ENCODE data around the gene CYB5RL.

CYB5RL gene

DNA sequence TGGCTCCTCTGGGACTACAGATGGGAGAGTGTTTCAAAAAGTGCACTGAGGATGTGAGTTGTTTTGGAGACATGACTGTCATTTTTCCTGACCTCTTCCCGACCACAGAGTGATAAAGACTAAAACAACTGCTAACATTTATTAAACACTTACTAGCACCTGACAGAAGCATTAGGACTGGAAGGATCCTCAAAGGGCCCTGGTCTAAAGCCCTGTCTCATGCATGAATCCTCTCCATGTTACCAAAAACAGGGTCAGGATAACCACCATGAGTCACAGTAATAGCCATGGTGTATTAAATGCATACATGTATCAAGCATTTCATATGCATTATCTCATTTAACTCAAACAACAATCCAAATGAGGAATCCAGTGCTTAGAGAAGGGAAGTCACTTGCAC, 11.5 kb downstream of the CYB5RL start:
- no peaks in the 10 kb centered on the region for H4K20me1 ChIP-seq (ENCODE audit: insufficient read depth, low read length)
- no peak overlapping the region for H3K4me3 ChIP-seq (ENCODE audit: low read length)
- no peak overlapping the region for H2AFZ ChIP-seq (ENCODE audit: low read depth, low read length)
- H3K79me2 ChIP-seq (ENCODE audit: low read length): no peaks in the 10 kb centered on the region
- H3K4me2 ChIP-seq (ENCODE audit: low read length): no peak overlapping the region
- no peaks in the 10 kb centered on the region for H3K36me3 ChIP-seq (replicated peaks; ENCODE audit: low read depth, low read length)
- H3K4me1 ChIP-seq (ENCODE audit: low read length): no peaks in the 10 kb centered on the region
- H3K9ac ChIP-seq (ENCODE audit: low read length): no peak overlapping the region
- no peaks in the 10 kb centered on the region for H3K9me3 ChIP-seq (ENCODE audit: insufficient read depth, low read length)
- no peak for TF ChIP-seq EZH2phosphoT487 (IDR thresholded peaks at IDR 0.05; ENCODE audit: low read depth)
- TF ChIP-seq, protein P1, sequence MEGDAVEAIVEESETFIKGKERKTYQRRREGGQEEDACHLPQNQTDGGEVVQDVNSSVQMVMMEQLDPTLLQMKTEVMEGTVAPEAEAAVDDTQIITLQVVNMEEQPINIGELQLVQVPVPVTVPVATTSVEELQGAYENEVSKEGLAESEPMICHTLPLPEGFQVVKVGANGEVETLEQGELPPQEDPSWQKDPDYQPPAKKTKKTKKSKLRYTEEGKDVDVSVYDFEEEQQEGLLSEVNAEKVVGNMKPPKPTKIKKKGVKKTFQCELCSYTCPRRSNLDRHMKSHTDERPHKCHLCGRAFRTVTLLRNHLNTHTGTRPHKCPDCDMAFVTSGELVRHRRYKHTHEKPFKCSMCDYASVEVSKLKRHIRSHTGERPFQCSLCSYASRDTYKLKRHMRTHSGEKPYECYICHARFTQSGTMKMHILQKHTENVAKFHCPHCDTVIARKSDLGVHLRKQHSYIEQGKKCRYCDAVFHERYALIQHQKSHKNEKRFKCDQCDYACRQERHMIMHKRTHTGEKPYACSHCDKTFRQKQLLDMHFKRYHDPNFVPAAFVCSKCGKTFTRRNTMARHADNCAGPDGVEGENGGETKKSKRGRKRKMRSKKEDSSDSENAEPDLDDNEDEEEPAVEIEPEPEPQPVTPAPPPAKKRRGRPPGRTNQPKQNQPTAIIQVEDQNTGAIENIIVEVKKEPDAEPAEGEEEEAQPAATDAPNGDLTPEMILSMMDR (IDR thresholded peaks at IDR 0.05; ENCODE audit: low read depth, low read length): no peak
- H3K27me3 ChIP-seq (ENCODE audit: low read depth, low read length): no peaks in the 10 kb centered on the region
- no peak overlapping the region for H3K27ac ChIP-seq (ENCODE audit: low read length)

GRCh38 chr1:54186056-54186455, 13.8 kb downstream of the CYB5RL start:
- TF ChIP-seq, protein P1 (IDR thresholded peaks at IDR 0.05; ENCODE audit: low read depth, low read length): no peak
- TF ChIP-seq EZH2phosphoT487 (IDR thresholded peaks at IDR 0.05; ENCODE audit: low read depth): no peak
- Histone ChIP-seq H3K9ac (ENCODE audit: low read length) (no peak overlapping the region), H3K36me3 (replicated peaks; ENCODE audit: low read depth, low read length) (no peaks in the 10 kb centered on the region), H3K27me3 (ENCODE audit: low read depth, low read length) (no peaks in the 10 kb centered on the region), H3K4me1 (ENCODE audit: low read length) (no peaks in the 10 kb centered on the region), H3K4me2 (ENCODE audit: low read length) (no peak overlapping the region), H3K27ac (ENCODE audit: low read length) (no peak overlapping the region), H2AFZ (ENCODE audit: low read depth, low read length) (no peak overlapping the region), H3K9me3 (ENCODE audit: insufficient read depth, low read length) (no peaks in the 10 kb centered on the region), H3K79me2 (ENCODE audit: low read length) (no peaks in the 10 kb centered on the region), H4K20me1 (ENCODE audit: insufficient read depth, low read length) (no peaks in the 10 kb centered on the region), H3K4me3 (ENCODE audit: low read length) (no peak overlapping the region)

- Histone ChIP-seq H3K4me3 (ENCODE audit: low read length) (no peak overlapping the region), H4K20me1 (ENCODE audit: insufficient read depth, low read length) (no peaks in the 10 kb centered on the region), H3K4me2 (ENCODE audit: low read length) (no peak overlapping the region), H3K27me3 (ENCODE audit: low read depth, low read length) (no peaks in the 10 kb centered on the region), H3K4me1 (ENCODE audit: low read length) (no peaks in the 10 kb centered on the region), H2AFZ (ENCODE audit: low read depth, low read length) (no peak overlapping the region), H3K9ac (ENCODE audit: low read length) (no peak overlapping the region), H3K27ac (ENCODE audit: low read length) (no peak overlapping the region), H3K36me3 (replicated peaks; ENCODE audit: low read depth, low read length) (no peaks in the 10 kb centered on the region), H3K79me2 (ENCODE audit: low read length) (no peaks in the 10 kb centered on the region), H3K9me3 (ENCODE audit: insufficient read depth, low read length) (no peaks in the 10 kb centered on the region)
- TF ChIP-seq, protein P1 (IDR thresholded peaks at IDR 0.05; ENCODE audit: low read depth, low read length): no peak
- TF ChIP-seq EZH2phosphoT487 (IDR thresholded peaks at IDR 0.05; ENCODE audit: low read depth): no peak
Measured at GRCh38 chr1:54180701-54181360, 19.0 kb downstream of the CYB5RL start.

GRCh38 chr1:54178296-54179070, 21.3 kb downstream of the CYB5RL start:
- no peaks in the 10 kb centered on the region for H3K27me3 ChIP-seq (ENCODE audit: low read depth, low read length)
- no peak overlapping the region for H3K4me3 ChIP-seq (ENCODE audit: low read length)
- TF ChIP-seq EZH2phosphoT487 (IDR thresholded peaks at IDR 0.05; ENCODE audit: low read depth): no peak
- TF ChIP-seq, protein P1 (IDR thresholded peaks at IDR 0.05; ENCODE audit: low read depth, low read length): no peak
- H3K4me1 ChIP-seq (ENCODE audit: low read length): no peaks in the 10 kb centered on the region
- no peak overlapping the region for H3K27ac ChIP-seq (ENCODE audit: low read length)
- H4K20me1 ChIP-seq (ENCODE audit: insufficient read depth, low read length): no peaks in the 10 kb centered on the region
- no peak overlapping the region for H3K4me2 ChIP-seq (ENCODE audit: low read length)
- H2AFZ ChIP-seq (ENCODE audit: low read depth, low read length): no peak overlapping the region
- no peaks in the 10 kb centered on the region for H3K36me3 ChIP-seq (replicated peaks; ENCODE audit: low read depth, low read length)
- no peaks in the 10 kb centered on the region for H3K79me2 ChIP-seq (ENCODE audit: low read length)
- no peak overlapping the region for H3K9ac ChIP-seq (ENCODE audit: low read length)
- no peaks in the 10 kb centered on the region for H3K9me3 ChIP-seq (ENCODE audit: insufficient read depth, low read length)

Measured in OCI-LY3 (cell line).